ENCODE measurements around the gene TUBGCP6. TPM values are rescaled to one million over a fixed set of nuclear protein-coding genes. Genes with fewer than 3 reads are reported as not detected.

TUBGCP6 gene
- total and polyA plus RNA-seq, 2 donors (not counting 1 experiment from before 2014, with no cell fraction given), result 137 to 178 TPM

DNA sequence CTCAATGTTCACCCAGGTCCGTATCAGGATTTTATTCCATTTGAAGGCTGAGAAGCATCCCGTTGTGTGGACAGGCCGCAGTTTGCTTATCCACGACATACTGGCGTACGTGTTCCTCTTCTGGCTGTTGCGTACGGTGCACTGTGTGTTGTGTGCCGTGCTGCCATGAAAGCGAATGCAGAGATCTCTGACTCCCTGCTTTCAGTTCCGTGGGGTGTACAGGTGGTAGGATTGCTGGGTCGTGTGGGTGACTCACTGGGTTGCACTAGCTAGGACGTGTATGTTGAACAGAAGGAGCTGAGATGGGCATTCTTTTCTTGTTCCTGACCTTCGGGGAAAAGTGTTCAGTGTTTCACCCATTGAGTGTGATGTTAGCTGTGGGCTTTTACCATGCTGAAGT lies 33.7 kb downstream of the TUBGCP6 start:
- no peaks in the 10 kb centered on the region for H3K27me3 Mint-ChIP-seq
- Histone ChIP-seq H3K4me2 (replicated peaks; ENCODE audit: low read depth, low read length, poor library complexity, severe bottlenecking) (no peak overlapping the region), H2AFZ (ENCODE audit: insufficient read depth, low read depth, low read length, poor library complexity, severe bottlenecking) (no peak overlapping the region), H3K9me3 (ENCODE audit: control extremely low read depth in 1 of 3, control insufficient read depth in 2 of 3, insufficient read depth in 1 of 3, low read length in 2 of 3) (no peaks in the 10 kb centered on the region), H3K36me3 (replicated peaks in 1 of 2; ENCODE audit: control extremely low read depth in 1 of 2, control insufficient read depth in 1 of 2, extremely low read depth in 1 of 2, insufficient read depth in 2 of 2, low read length in 1 of 2) (peaks cover 0 to 51% of the 10 kb centered on the region in 2 experiments), H3K79me2 (ENCODE audit: control insufficient read depth, insufficient read depth, low read length) (peaks cover 27% of the 10 kb centered on the region), H3K4me3 (ENCODE audit: control extremely low read depth in 1 of 5, extremely low read depth in 1 of 5, insufficient read depth in 1 of 5, low read depth in 2 of 5, low read length in 4 of 5) (no peak overlapping the region), H3K9ac (ENCODE audit: low read length) (no peak overlapping the region), H3K27ac (ENCODE audit: low read length in 2 of 2) (no peak overlapping the region), H3K4me1 (ENCODE audit: control insufficient read depth in 2 of 2, insufficient read depth in 2 of 2, low read length in 2 of 2) (peaks cover 15 to 26% of the 10 kb centered on the region in 2 donors), H4K20me1 (ENCODE audit: control insufficient read depth, insufficient read depth, low read length, poor library complexity, severe bottlenecking) (peaks cover 75% of the 10 kb centered on the region), H3K27me3 (replicated peaks in 1 of 4; ENCODE audit: control extremely low read depth in 1 of 4, control insufficient read depth in 3 of 4, insufficient read depth in 4 of 4, low read length in 3 of 4) (no peaks in the 10 kb centered on the region)
- no peak overlapping the region for H3K4me3 Mint-ChIP-seq
- 94% methylated on average over 14 of the region's 14 CpGs for WGBS (ENCODE audit: insufficient coverage)
- H3K9me3 Mint-ChIP-seq (ENCODE audit: insufficient read depth), result no peaks in the 10 kb centered on the region
- ATAC-seq (ENCODE audit: low read depth) (no peak), DNase-seq (no peak)
- POLR2A ChIA-PET, result no interaction called here
- TF ChIP-seq, protein P1, sequence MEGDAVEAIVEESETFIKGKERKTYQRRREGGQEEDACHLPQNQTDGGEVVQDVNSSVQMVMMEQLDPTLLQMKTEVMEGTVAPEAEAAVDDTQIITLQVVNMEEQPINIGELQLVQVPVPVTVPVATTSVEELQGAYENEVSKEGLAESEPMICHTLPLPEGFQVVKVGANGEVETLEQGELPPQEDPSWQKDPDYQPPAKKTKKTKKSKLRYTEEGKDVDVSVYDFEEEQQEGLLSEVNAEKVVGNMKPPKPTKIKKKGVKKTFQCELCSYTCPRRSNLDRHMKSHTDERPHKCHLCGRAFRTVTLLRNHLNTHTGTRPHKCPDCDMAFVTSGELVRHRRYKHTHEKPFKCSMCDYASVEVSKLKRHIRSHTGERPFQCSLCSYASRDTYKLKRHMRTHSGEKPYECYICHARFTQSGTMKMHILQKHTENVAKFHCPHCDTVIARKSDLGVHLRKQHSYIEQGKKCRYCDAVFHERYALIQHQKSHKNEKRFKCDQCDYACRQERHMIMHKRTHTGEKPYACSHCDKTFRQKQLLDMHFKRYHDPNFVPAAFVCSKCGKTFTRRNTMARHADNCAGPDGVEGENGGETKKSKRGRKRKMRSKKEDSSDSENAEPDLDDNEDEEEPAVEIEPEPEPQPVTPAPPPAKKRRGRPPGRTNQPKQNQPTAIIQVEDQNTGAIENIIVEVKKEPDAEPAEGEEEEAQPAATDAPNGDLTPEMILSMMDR (IDR thresholded peaks at IDR 0.05), result no peak
- TF ChIP-seq EZH2 (IDR thresholded peaks at IDR 0.05; ENCODE audit: borderline replicate concordance, insufficient read depth, low read depth, low read length, poor library complexity, severe bottlenecking), result no peak
- peaks cover 31% of the 10 kb centered on the region for H3K4me1 Mint-ChIP-seq
- intact Hi-C loops (cut with micrococcal nuclease), result loop anchor here (2.0 kb wide), 1 partner anchor 38 kb away; no protein-coding TSS in a partner anchor
- no peak overlapping the region for H3K27ac Mint-ChIP-seq
- CTCF ChIA-PET, result interaction anchor here (0.7 to 6.4 kb wide), 8 partner anchors 22 to 280 kb away, joined by 3 to 57 read pairs (median 3); no protein-coding TSS in a partner anchor

DNA sequence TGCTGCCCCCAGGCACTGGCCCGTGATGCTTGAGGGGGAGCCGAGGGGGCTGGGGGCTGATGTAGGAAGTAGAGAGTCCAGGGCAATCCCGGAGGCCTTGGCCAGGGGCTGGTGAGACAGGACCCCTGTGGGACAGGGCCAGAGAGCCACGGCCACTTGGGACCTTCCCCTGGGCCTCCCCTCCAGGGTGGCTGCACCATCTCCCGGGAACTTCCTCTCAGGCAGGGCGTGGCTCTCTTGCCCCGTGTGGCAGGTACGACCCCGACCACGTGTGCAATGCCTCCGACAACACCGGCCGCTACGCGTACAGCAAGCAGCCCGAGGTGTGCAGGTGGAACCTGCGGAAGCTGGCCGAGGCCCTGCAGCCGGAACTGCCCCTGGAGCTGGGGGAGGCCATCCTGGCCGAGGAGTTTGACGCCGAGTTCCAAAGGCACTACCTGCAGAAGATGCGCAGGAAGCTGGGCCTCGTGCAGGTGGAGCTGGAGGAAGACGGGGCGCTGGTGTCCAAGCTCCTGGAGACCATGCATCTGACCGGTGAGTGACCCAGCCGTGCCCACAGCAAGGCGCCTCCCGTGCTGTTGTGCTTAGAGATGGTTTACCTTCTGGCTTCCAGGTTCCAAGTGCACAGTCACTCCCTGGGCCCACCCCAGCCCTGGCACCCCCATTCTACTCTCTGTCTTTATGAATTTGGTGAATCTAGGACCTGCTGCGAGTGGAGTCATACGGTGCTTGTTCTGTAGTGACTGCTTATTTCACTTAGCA lies 34.3 kb downstream of the TUBGCP6 start:
- intact Hi-C loops (cut with micrococcal nuclease), result loop anchor here (2.0 kb wide), 1 partner anchor 38 kb away; no protein-coding TSS in a partner anchor
- CTCF ChIA-PET, result interaction anchor here (0.7 to 6.4 kb wide), 6 partner anchors 21 to 280 kb away, joined by 3 to 57 read pairs (median 4); no protein-coding TSS in a partner anchor
- Histone ChIP-seq H4K20me1 (ENCODE audit: control insufficient read depth, insufficient read depth, low read length, poor library complexity, severe bottlenecking) (peaks cover 81% of the 10 kb centered on the region), H3K27me3 (replicated peaks in 1 of 4; ENCODE audit: control extremely low read depth in 1 of 4, control insufficient read depth in 3 of 4, insufficient read depth in 4 of 4, low read length in 3 of 4) (no peaks in the 10 kb centered on the region), H3K4me1 (ENCODE audit: control insufficient read depth in 2 of 2, insufficient read depth in 2 of 2, low read length in 2 of 2) (peaks cover 15 to 26% of the 10 kb centered on the region in 2 donors), H3K27ac (ENCODE audit: low read length in 2 of 2) (no peak overlapping the region), H3K79me2 (ENCODE audit: control insufficient read depth, insufficient read depth, low read length) (peaks cover 29% of the 10 kb centered on the region), H3K36me3 (replicated peaks in 1 of 2; ENCODE audit: control extremely low read depth in 1 of 2, control insufficient read depth in 1 of 2, extremely low read depth in 1 of 2, insufficient read depth in 2 of 2, low read length in 1 of 2) (peaks cover 0 to 47% of the 10 kb centered on the region in 2 experiments), H3K4me3 (ENCODE audit: control extremely low read depth in 1 of 5, extremely low read depth in 1 of 5, insufficient read depth in 1 of 5, low read depth in 2 of 5, low read length in 4 of 5) (no peak overlapping the region), H3K4me2 (replicated peaks; ENCODE audit: low read depth, low read length, poor library complexity, severe bottlenecking) (no peak overlapping the region), H2AFZ (ENCODE audit: insufficient read depth, low read depth, low read length, poor library complexity, severe bottlenecking) (no peak overlapping the region), H3K9ac (ENCODE audit: low read length) (no peak overlapping the region), H3K9me3 (ENCODE audit: control extremely low read depth in 1 of 3, control insufficient read depth in 2 of 3, insufficient read depth in 1 of 3, low read length in 2 of 3) (no peaks in the 10 kb centered on the region)
- H3K27ac Mint-ChIP-seq, result no peak overlapping the region
- TF ChIP-seq, protein P1 (IDR thresholded peaks at IDR 0.05), result no peak
- TF ChIP-seq EZH2 (IDR thresholded peaks at IDR 0.05; ENCODE audit: borderline replicate concordance, insufficient read depth, low read depth, low read length, poor library complexity, severe bottlenecking), result no peak
- peaks cover 32% of the 10 kb centered on the region for H3K4me1 Mint-ChIP-seq
- H3K9me3 Mint-ChIP-seq (ENCODE audit: insufficient read depth), result no peaks in the 10 kb centered on the region
- DNase-seq, result peak; percentile 35
- ATAC-seq (ENCODE audit: low read depth), result no peak
- no peak overlapping the region for H3K4me3 Mint-ChIP-seq
- POLR2A ChIA-PET, result no interaction called here
- H3K27me3 Mint-ChIP-seq, result no peaks in the 10 kb centered on the region
- WGBS (ENCODE audit: insufficient coverage), result 93% methylated on average over 32 of the region's 32 CpGs

Data from B cell (primary cell).